Suprapubic skin (tissue), 4 donors: ENCODE data around the gene THRB.

Source experiments
- CTCF ChIP-seq, 2 donors: fragments of 200-600 bp in 1 of 2; fragments of 450-650 bp in 1 of 2; sonication (generic) in 1 of 2; IDR thresholded peaks; one replicate each; pipeline ENCODE4 v1.5.1; 2016 to 2019; ENCODE audit warnings: antibody characterized with exemption in 2 of 2, mild to moderate bottlenecking in 1 of 2, moderate library complexity in 1 of 2
- EP300 ChIP-seq: sonication (generic); formaldehyde crosslinking; IDR thresholded peaks from one replicate; pipeline ENCODE4 v1.6.1; 2017; ENCODE audit warnings: antibody characterized with exemption
- POLR2A ChIP-seq, 2 donors: fragments of 450-650 bp; IDR thresholded peaks; one replicate each; pipeline ENCODE4 v1.6.1; 2017; ENCODE audit warnings: antibody characterized with exemption in 2 of 2, mild to moderate bottlenecking in 2 of 2, moderate library complexity in 2 of 2
- POLR2AphosphoS5 ChIP-seq, 3 donors: sonication (generic); formaldehyde crosslinking; IDR thresholded peaks; one replicate each; pipeline ENCODE4 v1.6.1; 2017; ENCODE audit warnings: antibody characterized with exemption in 3 of 3

DNA sequence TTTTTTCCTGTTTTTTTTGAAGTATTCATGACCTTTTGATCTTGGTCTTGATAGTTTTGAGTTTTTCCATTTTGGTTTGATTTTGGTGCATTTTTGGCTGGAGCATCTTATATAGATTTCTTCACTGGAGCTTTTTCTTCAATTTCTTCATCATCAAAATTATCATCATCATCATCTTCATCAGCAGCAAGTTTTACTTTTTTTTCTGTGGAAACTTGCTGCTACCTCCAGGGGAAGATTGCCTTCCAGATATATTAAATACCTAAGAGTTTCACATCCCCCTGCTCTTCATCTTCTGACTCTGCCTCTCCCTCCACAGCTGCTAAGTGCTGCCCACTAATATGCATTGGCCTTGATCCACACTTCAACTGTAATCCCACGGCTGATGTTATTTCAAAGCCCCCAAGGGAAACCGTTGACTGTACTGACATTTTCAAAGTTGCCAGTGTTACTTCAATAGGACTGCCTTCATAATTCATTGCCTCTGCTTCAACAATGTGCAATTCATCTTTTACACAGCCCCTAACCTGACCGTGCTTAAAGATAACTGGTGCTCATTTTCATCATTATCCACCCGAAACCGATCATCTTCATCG is 397.9 kb downstream of the THRB start:
- TF ChIP-seq CTCF (IDR thresholded peaks at IDR 0.05) (no peak), POLR2AphosphoS5 (IDR thresholded peaks at IDR 0.05) (no peak), EP300 (no peak), POLR2A (IDR thresholded peaks at IDR 0.05) (no peak)
